ENCODE measurements around the gene FAM163B.

DNA sequence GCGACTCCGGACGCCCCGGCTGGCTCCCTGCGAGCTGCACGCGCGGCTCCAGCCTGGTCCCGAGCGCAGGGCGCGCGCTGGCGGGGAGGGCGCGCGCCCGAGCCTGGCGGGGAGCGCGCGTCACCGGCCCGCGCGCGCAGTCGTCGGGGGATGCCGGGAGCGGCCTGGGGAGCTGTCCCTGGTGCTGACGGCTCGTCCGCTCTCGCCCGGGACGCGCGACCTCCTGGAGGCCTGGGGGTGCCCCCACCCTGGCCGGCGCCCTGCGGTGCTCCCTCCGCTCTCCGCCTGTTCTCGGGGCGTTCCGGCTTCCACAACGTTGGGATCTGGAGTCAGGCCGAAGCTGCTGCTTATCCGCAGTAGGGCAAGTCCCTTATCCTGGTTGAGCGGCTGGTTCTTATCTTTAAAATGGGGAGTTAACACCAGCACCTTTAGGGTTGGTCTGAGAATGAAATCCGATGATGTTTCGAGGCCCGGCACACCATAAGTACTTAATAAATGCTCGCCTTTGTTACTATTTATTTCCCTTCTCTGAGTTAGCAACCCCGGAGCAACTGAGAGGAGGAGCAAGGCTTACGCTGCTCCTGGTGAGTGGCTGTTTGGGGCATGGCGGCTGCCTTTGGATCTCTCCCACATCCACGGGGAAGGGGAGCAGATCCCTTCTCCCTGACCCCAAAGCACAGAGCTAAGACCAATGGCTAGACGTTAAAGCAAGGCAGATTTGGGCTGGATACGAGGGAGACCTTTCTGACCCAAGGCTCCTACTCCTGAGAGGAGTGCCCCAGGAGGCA is at the start of gene FAM163B:
- TF ChIP-seq CTCF (IDR thresholded peaks at IDR 0.05 in 8 of 11, conservative IDR thresholded peaks at IDR 0.05 in 3 of 11) (no peak), POLR2A (IDR thresholded peaks at IDR 0.05) (no peak)
